Neural cell (in vitro differentiated cells): Measurements from ENCODE around the gene USF1.

Experiments used
- CTCF ChIP-seq: fragments of 450-650 bp; IDR thresholded peaks from 2 replicates; pipeline ENCODE4 v1.5.1; 2014; ENCODE audit warnings: antibody characterized with exemption, mild to moderate bottlenecking, moderate library complexity; ENCODE audit not compliant: poor library complexity, severe bottlenecking
- EP300 ChIP-seq: fragments of 450-650 bp; conservative IDR thresholded peaks from 2 replicates; pipeline ENCODE4 v1.6.1; 2014; ENCODE audit warnings: antibody characterized with exemption, mild to moderate bottlenecking, moderate library complexity; ENCODE audit not compliant: poor library complexity, severe bottlenecking
- EZH2 ChIP-seq: fragments of 200-600, 300-800 bp; shearing (Covaris generic), sonication (generic); IDR thresholded peaks from 2 replicates; pipeline ENCODE4 v1.6.1; 2014; ENCODE audit warnings: antibody characterized with exemption, low read length, borderline replicate concordance, mild to moderate bottlenecking; ENCODE audit not compliant: insufficient read depth, poor library complexity, severe bottlenecking

- TF ChIP-seq EZH2 (no peak), CTCF (no peak), EP300 (no peak)
Observed at GRCh38 chr1:161073474-161074121, 27.8 kb upstream of the USF1 start.
